SW480 (cell line): Measurements from ENCODE around the gene TRIM66.
A peak's percentile ranks its signal among the peaks of the same experiment; 100 is the strongest.

Source experiments
- DNase-seq: peaks from one replicate; pipeline ENCODE4 v3.0.0-alpha.2; 2016; ENCODE audit warnings: low spot score

Gene TRIM66, protein sequence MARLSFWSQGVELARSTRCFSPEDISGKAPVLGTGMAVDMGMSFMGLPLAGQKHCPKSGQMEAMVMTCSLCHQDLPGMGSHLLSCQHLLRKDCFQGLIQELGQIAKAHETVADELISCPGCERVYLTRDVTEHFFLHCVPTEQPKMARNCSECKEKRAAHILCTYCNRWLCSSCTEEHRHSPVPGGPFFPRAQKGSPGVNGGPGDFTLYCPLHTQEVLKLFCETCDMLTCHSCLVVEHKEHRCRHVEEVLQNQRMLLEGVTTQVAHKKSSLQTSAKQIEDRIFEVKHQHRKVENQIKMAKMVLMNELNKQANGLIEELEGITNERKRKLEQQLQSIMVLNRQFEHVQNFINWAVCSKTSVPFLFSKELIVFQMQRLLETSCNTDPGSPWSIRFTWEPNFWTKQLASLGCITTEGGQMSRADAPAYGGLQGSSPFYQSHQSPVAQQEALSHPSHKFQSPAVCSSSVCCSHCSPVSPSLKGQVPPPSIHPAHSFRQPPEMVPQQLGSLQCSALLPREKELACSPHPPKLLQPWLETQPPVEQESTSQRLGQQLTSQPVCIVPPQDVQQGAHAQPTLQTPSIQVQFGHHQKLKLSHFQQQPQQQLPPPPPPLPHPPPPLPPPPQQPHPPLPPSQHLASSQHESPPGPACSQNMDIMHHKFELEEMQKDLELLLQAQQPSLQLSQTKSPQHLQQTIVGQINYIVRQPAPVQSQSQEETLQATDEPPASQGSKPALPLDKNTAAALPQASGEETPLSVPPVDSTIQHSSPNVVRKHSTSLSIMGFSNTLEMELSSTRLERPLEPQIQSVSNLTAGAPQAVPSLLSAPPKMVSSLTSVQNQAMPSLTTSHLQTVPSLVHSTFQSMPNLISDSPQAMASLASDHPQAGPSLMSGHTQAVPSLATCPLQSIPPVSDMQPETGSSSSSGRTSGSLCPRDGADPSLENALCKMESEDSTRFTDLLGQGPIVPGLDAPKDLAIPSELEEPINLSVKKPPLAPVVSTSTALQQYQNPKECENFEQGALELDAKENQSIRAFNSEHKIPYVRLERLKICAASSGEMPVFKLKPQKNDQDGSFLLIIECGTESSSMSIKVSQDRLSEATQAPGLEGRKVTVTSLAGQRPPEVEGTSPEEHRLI (N-terminal part only)

DNA sequence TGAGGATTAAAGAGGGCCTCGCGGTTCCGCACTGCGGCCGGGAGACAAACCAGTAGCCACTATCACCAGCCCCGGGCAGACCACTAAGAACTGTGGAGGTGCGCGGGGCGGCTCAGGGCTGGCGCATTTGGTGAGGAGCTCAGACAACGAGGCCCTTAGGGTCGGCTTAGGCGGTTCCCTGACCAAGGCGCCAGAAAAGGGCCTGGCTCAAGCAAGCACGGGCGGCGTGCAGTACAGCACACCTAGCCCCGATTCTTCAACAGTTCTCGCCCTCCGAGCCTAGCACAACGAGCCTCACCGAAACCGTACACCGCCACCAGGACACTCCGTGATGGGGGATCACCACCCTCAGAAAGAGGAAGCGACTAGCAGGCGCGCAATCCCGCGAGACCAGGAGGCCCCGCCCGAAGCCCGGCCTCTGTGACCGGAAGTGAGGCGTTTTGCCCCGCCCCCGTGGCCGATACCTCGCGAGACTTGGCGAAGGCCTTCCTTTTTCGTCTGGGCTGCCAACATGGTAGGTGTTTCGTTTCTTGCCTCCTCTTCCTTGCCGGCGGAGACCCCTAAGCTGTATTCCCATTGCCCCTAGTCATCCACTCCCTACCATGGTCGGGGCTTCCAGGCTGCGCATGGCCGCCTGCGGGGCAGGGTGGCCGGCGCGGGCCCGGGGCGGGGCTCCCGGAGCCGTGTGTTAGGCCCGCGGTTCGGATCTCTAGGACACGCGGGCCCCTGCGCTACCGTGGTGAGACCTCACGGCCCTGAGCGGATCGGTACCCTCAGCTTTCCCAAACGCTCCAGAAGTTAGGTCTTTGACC is at the start of gene TRIM66, which contains the start of gene RPL27A:
Gene TRIM66 (minus strand): TSS at position 363 of the 812 bp plus-strand sequence. CDS start 10,391 bp downstream, outside the sequence.
Gene RPL27A (plus strand): TSS at position 490 of the 812 bp plus-strand sequence. CDS start 22 bp downstream, at position 512.
- peak; percentile 95 for DNase-seq

DNA sequence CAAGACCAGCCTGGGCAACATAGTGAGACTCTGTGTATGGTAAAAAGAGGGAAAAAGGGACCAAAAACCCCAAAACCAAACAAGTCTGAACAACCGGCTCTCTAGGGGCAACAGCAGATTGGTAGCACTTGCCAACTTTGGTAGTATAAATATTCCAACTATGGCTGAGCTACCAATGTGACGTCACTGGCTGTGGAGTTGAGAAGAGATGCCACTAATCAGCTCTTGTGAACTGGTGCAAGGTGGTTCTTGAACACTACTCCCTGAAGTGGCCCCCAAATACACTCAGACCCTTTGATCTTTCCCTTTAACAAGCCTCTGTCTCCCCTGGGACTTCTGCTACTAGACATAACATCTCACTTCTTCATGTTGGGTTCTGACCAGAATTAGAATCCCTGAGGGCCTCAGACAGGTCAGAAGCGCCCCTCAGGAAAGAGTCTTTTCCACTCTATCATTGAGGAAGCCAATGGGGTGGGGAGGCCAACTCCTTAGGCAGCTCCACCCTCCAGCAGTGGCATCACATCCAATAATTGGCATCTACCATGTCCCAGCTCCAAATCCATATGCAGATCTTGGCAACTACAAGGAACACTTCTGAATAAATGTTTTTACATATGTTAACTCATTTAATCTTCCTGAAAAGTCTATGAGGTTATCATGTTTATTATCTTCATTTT is 49.3 kb upstream of the TRIM66 start:
- no peak for DNase-seq

DNA sequence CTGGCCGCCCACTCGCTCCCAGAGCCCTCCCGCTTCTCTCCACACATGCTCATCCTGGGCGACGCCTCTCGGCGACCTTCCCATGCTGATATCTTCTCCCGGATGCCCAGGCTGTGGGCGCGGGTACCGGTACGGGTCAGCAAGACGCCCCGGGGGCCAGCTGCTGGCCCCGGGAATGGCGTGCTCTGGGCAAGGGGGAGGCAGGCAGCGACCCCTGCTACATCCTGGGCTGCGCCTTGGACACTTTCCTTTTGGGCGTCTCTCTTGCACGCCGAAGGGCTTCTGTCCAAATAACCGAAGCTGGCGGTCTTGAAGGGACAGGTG is 48.2 kb upstream of the TRIM66 start:
- no peak for DNase-seq

DNA sequence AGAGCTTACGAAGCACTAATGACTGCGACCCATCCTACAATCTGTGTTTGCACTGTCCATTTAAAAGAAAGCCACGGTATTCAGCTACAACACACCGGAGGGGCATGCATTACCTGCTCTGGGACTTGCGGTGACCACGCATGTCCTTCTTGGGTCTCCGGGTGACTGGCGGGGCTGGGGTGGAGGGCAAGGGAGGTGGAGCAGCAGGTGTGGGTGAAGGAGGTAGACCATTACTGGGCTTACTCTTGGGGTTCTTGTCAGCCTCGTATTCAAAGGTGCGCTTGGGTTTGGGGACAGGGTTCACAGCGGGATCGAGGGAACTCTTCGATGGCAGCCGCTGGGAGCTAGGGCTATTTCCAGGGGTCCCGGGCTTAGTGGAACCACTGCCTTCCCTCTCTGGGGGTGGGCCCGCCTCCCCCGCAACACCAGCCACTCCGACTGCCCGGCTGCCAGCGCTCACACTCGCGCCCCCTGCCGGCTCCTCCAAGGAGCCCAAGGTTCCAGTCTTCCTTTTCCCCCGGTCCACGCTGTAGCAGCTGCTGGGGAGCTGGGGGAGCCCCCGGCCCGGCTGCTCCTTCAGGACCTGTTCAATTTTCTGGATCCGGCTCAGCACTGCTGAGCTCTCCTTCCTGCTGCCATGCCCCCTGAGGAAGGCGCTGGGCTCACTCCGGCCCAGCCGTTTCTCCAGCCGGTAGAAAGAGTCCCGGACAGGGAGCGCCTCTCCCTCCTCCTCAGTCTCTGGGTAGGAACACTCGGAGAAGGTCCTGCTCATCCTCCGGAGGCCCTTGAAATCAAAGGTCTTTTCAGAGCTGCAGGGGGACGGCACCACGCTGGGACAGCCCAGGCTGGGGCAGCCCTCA is 47.6 kb upstream of the TRIM66 start:
- DNase-seq, result no peak

DNA sequence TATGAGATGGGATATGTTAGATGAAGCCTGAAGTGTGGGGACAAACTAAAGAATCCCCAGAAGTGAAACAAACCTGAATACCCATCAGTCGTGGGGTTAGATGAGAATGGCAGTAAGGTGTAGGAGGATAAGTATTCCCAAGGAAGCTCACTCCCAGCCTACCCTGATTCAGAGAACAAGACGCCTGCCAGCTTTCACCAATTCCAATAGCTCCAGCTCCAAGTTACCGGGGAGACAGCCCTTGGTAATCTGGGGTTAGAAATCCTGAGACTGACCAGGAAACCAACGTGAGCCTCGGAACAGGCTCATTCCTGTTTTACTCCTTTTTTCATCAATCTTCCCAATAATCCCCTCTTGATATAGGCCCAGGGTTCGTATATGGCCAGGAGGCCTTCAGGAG is 46.6 kb upstream of the TRIM66 start:
- DNase-seq, result no peak

DNA sequence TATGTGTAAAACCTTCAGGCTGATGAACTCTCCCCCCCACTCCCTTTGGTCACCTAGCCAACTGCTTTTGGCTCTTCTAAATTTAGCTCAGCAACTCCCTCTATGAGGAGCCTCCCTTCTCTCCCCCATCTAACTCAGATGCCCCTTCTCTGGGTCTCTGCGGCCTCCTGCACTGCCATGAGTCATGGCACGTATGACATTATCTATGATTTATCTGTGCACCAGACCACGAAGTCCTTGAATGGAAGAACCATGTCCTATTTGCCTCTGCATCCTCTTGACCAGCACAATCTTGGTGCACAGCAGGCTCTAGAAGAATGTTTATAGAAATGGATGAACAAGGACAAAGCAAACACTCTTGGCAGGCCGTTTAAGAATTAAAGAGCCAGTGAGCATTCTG is 46.1 kb upstream of the TRIM66 start:
- DNase-seq, result no peak

DNA sequence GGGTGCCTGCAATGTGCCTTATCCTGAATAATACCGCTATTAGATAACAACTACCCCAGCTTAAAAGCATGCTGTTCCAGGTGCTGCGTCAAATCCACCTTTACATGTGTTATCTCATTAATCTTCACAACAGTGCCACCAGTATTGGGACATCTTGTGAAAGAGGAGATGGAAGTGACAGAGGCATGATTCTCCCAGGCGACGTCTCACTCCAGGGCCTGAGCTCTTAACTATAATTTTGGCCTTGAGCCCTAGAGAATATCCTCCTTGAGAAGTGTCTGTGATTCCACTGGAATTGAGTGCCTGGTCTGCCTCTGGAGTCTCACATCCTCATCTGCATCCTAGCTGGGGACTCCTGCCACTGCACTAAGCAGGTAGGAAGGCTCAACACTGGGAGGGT is 43.9 kb upstream of the TRIM66 start:
- DNase-seq, result no peak

DNA sequence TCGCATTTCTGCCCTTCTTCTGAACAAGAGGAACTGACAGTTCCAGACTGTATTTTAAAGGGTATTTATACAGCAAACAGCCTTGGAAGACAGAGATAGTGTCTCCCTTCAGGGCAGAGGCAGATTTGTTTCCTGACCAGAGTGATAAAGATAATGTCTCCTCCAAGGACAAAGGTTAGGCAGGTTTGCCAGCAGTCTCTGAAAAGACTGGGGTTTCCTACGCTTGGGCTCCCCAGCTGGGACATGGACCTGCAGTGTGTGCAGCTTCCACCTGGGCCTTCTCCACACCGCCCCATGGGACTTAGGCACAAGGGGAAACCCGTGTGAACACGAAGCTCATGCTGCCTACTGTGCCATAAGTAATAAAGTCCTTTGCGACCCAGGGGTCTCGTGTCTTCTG is 42.2 kb upstream of the TRIM66 start:
- DNase-seq, result no peak

DNA sequence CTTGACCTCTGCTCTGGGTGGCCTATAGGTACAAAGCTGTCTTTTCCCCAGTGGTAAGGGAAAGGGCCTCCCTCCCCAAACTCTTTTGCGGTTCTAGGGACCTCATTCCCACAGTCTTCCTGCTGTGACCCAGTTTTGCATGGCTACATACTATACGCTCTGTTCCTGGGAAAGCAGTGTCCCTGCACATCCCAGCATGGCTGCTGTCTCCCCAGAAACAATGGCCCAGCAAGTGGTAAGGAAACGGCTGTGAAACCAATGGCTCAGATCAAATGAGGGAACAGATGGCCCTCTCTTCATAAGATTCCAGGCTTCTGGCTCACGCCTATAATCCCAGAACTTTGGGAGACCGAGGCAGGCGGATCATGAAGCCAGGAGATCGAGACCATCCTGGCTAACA is 41.2 kb upstream of the TRIM66 start:
- no peak for DNase-seq

DNA sequence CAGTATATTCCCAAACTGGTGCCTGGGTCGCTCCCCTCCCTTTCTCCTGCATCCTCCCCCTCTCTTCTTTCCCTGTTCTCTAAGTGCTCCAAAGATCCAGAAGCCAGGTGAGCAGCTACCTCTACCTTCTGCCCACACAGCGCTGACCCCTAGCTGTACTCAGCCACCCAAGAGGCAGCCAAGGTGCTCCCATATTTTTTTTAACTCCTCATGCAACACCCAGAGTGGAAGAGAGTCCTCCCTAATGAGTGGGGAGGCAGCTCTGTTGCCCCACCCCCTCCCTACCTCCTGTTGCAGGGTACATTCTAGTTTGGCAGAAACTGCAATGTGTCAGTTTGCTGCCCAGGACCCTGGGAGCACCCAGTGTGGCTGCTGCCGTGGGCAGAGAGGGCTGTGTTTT is 40.3 kb upstream of the TRIM66 start:
- DNase-seq, result no peak

DNA sequence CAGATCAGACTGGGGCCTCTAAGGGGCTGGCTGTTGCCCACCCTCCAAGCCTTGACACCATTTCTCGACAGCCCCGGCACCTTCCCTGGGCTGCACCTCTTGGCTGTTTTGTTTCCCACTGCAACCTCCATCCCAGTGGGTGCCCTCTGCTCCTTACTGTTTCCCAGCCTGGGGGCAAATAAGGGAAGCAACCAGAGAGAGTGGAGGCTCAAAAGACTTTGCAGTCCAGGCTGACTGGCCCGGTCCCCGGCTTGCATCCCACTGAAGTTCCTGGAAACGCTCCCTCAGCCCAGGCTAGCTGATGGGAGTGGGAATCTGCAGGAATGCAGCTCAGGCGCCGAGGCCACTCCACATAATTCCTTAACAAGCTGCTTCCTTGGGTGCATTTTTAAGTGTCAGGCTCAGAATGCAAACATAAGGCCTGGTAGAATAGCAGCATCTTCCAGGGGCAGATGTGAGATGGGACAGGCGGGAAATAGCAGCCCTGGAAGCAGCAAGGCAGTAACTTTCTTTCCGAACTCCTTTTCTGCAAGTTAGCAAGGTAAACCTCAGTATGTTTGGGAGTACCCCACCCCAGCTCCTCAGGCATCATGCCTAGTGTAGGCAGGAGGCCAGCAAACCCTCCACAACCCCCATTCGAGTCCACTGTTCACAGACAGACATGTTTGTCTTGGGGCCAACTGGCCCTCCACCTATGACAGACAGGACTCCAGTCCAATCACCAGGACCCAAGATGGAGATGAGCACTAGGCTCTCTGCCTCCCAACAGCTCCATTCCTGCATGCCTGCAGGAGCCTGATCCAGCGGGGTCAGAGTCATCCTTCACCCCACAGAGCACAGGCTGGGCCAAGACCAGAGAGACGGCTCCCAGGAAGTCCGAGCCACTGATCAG is 39.4 kb upstream of the TRIM66 start:
- no peak for DNase-seq

DNA sequence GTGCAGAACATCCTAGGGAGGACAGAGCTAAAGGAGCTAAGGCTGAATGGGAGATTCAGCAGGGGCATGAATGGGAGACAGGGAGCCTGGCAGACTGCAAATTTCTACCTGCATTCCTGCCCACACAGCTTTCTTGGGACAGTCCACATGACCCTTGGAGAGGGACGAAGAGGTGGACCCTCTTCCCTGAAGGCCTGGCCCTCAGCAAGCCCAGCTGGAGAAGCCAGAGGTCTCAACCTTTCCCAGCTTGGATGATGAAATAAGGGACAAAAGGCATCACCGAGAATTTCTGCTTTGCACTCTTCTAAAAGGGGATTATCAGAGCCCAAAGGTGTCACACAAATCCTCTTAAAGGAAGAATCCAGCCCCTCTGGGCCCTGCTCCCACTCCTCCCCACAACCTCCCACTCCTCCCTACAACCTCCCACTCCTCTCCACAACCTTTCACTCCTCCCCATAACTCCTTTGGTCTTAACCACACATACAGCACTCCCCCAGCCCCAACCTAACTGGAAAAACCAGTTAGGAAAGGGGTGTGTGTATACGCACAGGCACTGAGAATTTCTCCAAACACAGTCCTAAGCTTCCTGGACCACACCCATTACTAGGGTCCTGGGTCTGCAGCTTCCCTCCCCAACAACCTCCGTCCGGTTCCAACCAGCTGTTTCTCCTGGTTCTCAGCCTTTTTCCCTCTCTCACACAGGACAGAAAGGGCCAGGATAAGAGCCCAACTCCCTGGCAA is 38.6 kb upstream of the TRIM66 start:
- DNase-seq, result no peak

DNA sequence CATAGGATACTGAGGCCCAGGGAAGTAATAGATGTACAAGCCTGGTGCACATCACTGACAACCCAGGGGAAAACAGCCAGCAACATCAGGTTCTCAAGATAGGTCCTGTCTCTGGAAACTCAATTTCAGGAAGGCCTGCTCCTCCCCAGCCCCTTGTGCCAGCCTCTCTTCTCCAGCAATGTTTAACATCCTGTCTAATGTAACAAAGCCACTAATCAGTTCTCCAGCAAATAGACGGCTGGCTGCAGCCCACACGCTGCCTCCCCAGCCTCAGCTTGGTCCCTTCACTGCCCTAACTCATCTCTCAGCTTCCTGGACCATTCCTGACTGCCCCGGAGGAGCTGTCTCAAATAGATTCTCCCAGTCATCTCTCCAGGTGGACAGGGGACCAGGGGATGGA is 37.9 kb upstream of the TRIM66 start:
- no peak for DNase-seq

DNA sequence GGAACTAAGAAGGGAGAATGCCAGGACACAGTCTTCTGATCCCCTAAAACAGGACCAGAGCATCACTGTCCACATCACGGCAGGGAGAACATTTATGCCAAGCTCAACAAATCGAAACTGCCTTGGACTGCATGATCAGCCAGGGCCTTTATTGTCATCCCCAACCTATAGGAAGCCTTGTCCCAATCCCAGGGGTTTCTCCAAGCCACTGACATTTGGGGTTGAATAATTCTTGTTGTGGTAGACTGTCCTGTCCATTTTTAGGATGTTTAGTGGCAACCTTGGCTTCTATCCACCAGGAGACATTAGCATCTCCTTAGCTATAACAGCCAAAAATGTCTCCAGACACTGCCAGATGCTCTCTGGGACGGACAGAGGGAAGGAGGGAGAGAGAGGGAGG is 37.3 kb upstream of the TRIM66 start:
- no peak for DNase-seq

DNA sequence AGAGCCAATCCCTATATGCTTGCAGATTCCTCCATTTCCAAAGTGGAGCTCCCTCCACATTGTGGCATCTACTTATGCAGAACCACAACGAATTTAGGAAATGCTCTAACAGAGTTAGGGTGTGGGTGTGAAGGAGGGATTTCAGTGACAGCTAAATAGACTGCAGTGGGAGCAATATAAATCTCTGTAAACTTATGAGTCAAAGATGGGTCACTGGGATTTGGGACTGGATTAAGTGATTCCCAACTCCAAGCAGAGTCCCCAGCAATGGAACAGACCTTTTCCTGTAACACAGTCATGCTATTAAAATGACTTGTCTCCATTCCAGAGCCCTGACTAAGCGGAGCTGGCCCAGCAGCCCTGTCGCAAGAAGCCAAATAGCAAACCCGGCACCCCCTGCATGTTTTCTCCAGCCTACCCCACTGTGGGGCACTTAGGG is 36.8 kb upstream of the TRIM66 start:
- DNase-seq, result peak; percentile 35

DNA sequence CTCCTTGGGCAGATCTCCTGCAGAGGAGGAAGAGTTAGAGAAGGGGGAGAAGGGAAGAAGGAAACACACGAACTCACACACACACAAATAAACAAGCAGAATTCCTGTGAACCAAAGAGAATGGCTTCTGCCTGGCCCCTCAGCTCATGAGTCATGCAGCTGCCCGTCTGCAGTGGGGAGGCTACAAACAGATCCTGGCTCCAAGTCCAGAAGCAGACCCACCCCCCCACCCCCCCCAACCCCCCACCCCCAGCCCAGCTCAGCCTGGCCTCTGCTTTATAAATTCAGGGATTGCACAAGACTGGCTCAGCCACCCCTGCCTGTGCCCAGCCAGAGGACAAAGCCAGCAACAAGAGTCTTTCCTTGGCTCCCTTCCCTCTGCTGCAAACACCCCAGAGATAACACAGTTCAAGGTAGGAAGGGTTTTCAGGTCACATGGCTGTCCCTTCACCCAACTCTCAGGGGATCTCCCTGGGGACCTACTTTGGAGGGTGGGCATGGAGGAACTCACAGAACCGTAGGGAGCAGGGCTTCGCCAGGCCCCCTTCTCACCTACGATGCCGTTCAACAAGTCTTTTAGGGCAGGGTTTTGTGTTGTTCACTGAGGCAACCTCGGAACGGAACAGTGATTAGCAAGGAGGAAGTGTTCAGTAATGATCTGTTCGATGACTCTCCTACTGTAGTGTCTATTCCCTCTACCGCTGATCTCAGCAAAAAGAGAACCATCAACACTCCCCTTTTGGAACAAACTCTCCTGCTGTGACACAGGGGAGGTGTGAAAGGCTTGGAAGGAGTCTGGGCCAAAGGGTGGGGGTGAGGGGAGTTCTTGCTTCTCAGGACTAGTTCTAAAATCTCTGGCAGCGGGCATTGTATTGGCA is 35.6 kb upstream of the TRIM66 start:
- DNase-seq, result no peak

DNA sequence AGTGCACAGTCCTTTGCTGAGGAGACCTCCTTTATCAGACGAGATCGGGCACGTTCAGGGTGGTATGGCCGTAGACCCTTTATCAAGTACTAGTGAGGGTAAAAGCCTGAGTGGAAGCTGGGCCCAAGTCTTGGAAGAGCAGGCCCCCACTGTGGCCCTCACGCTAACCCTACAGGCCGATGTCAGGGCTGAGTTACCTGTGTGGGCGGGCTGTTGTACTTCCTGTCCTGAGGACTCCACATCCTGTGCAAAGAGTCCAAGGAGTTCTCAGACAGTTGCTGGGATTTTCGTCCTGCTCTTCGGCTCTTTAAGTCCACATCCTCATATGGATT is 35.0 kb upstream of the TRIM66 start:
- DNase-seq, result no peak

DNA sequence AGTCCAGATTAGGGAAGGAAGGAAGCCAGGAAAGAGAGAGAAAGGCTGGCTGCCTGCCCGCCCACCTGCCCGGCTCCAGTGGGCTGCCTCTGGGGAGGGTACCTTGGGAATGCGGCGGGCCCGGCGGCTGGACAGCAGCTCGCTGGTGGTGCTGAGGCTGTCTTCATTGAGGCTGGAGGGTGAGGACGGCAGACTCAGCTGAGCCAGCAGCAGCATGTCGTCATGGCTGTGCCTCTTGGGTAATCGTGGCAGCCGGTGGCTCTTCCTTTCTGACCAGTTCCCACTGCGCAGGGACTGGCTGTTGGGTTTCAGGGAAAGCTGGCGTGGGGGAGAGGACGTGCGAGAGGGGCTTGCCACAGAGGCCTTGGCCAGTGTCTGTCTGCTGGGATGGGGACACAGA is 33.0 kb upstream of the TRIM66 start:
- DNase-seq, result no peak
